HepG2 (cell line): ENCODE measurements around the gene MN1. TPM values are rescaled to one million over a fixed set of nuclear protein-coding genes. Genes with fewer than 3 reads are reported as not detected.

ENCODE experiments used
- ATAC-seq: fragments of 200-7000 bp; cut with Tn5 transposase; 3 replicates; pipeline ENCODE4 v1.9.1; 2020; ENCODE audit warnings: mild to moderate bottlenecking, moderate library complexity
- BruUV-seq: library from RNA; stranded (reverse); fragments of 400-500 nt; replicated peaks from 2 replicates; lab custom pipeline; 2021; lab: Mats Ljungman, UMichigan
- CTCF ChIA-PET: fragments of 300-600 bp; formaldehyde crosslinking; extraction: SDS; loops from one replicate; lab custom pipeline; 2021; ENCODE audit warnings: low total read pairs, inconsistent platforms, low intra/inter-chr PET ratio; lab: Yijun Ruan, JAX
- POLR2A ChIA-PET: fragments of 350-600 bp; sonication (Branson Sonifier 250); formaldehyde crosslinking; loops from one replicate; lab custom pipeline; 2020; ENCODE audit warnings: antibody characterized with exemption, inconsistent platforms; lab: Yijun Ruan, JAX
- DNase-seq: peaks from one replicate; pipeline ENCODE4 v3.0.0-alpha.2; 2015; ENCODE audit warnings: low spot score
- FAIRE-seq: peaks from 3 replicates; lab custom pipeline; 2011; peaks lifted over from hg19 to GRCh38; lab: Jason Lieb, UNC
- H2AFZ ChIP-seq: one replicate; pipeline ENCODE4 v1.6.1; 2011; ENCODE audit warnings: low read length, inconsistent platforms
- H3K27ac ChIP-seq: fragments of 300-600 bp; 3 replicates; pipeline ENCODE4 v1.8.0; 2011; ENCODE audit warnings: mixed run types, mild to moderate bottlenecking, mixed read lengths, low read length, inconsistent platforms; ENCODE audit not compliant: insufficient read depth; ENCODE audit errors: extremely low read length
- H3K27me3 ChIP-seq, 2 experiments: fragments of 200-600 bp in 1 of 2; 2 replicates in 1 of 2; 3 replicates in 1 of 2; pipeline versions ENCODE4 v1.6.0 to v1.8.0; 2011; ENCODE audit warnings: low read length in 2 of 2, mild to moderate bottlenecking in 2 of 2, moderate library complexity in 2 of 2, inconsistent platforms in 1 of 2; ENCODE audit not compliant: insufficient read depth in 2 of 2, control insufficient read depth in 1 of 2
- H3K36me3 ChIP-seq, 2 experiments: fragments of 200-600 bp in 1 of 2; replicated peaks in 1 of 2; 2 replicates in 1 of 2; 3 replicates in 1 of 2; pipeline versions ENCODE4 v1.5.1 to v1.8.0; 2011; ENCODE audit warnings: low read length in 2 of 2, inconsistent platforms in 1 of 2; ENCODE audit not compliant: insufficient read depth in 2 of 2, control insufficient read depth in 1 of 2
- H3K4me1 ChIP-seq: 2 replicates; pipeline ENCODE4 v1.5.1; 2012; ENCODE audit warnings: low read length, inconsistent platforms; ENCODE audit not compliant: insufficient read depth
- H3K4me2 ChIP-seq: 2 replicates; pipeline ENCODE4 v1.6.0; 2011; ENCODE audit warnings: low read depth, low read length, inconsistent platforms
- H3K4me3 ChIP-seq, 3 experiments: fragments of 200-600 bp in 1 of 3; sonication (generic), shearing (Covaris generic) in 1 of 3; replicated peaks in 1 of 3; 2 replicates each; pipeline ENCODE4 v1.5.1; 2011 to 2016; ENCODE audit warnings: low read length in 3 of 3, inconsistent platforms in 2 of 3, low read depth in 2 of 3, mild to moderate bottlenecking in 2 of 3, control low read depth in 1 of 3, mixed read lengths in 1 of 3; ENCODE audit not compliant: insufficient read depth in 1 of 3
- H3K79me2 ChIP-seq: one replicate; pipeline ENCODE4 v1.6.1; 2011; ENCODE audit warnings: low read length, inconsistent platforms; ENCODE audit not compliant: insufficient read depth
- H3K9ac ChIP-seq: 2 replicates; pipeline ENCODE4 v1.6.0; 2011; ENCODE audit warnings: mild to moderate bottlenecking, low read depth, low read length, inconsistent platforms; ENCODE audit not compliant: insufficient read depth
- H3K9me3 ChIP-seq: 2 replicates; pipeline ENCODE4 v1.5.1; 2012; ENCODE audit warnings: mild to moderate bottlenecking, low read length
- H4K20me1 ChIP-seq: 2 replicates; pipeline ENCODE4 v1.6.0; 2011; ENCODE audit warnings: inconsistent platforms, mild to moderate bottlenecking, low read length, moderate library complexity; ENCODE audit not compliant: insufficient read depth
- HNF1B ChIP-seq: sonication (generic); formaldehyde crosslinking; IDR thresholded peaks from 2 replicates; pipeline ENCODE4 v1.5.1; 2020; ENCODE audit warnings: mild to moderate bottlenecking, moderate library complexity, missing genetic modification reagents
- KLF11 ChIP-seq: IDR thresholded peaks from 2 replicates; pipeline ENCODE4 v1.6.1; 2016; ENCODE audit warnings: missing compliant biosample characterization
- MXI1 ChIP-seq: IDR thresholded peaks from 3 replicates; pipeline ENCODE4 v1.6.1; 2012; ENCODE audit warnings: low read depth, low read length, inconsistent platforms, borderline replicate concordance
- PRDM15 ChIP-seq: sonication (generic); formaldehyde crosslinking; IDR thresholded peaks from 2 replicates; pipeline ENCODE4 v1.4.0; 2020; ENCODE audit warnings: missing genetic modification reagents
- TSC22D2 ChIP-seq: sonication (generic); formaldehyde crosslinking; IDR thresholded peaks from 2 replicates; pipeline ENCODE4 v1.5.1; 2020; ENCODE audit warnings: missing genetic modification reagents, mild to moderate bottlenecking, borderline replicate concordance
- ZNF225 ChIP-seq: sonication (generic); formaldehyde crosslinking; IDR thresholded peaks from 2 replicates; pipeline ENCODE4 v1.4.0; 2020; ENCODE audit warnings: mild to moderate bottlenecking, missing genetic modification reagents
- ZNF367 ChIP-seq: sonication (generic); formaldehyde crosslinking; IDR thresholded peaks from 2 replicates; pipeline ENCODE4 v1.4.0; 2020; ENCODE audit warnings: missing genetic modification reagents, borderline replicate concordance
- ZNF431 ChIP-seq: sonication (generic); formaldehyde crosslinking; IDR thresholded peaks from 2 replicates; pipeline ENCODE4 v1.9.0; 2022; ENCODE audit warnings: missing genetic modification reagents, low read depth, mild to moderate bottlenecking, borderline replicate concordance
- ZNF580 ChIP-seq: IDR thresholded peaks from 2 replicates; pipeline ENCODE4 v1.6.1; 2016; ENCODE audit warnings: low read depth, borderline replicate concordance
- ZNF605 ChIP-seq: sonication (generic); formaldehyde crosslinking; IDR thresholded peaks from 2 replicates; pipeline ENCODE4 v1.8.0; 2022; ENCODE audit warnings: mild to moderate bottlenecking, missing genetic modification reagents
- ZNF816 ChIP-seq: sonication (generic); formaldehyde crosslinking; IDR thresholded peaks from 2 replicates; pipeline ENCODE4 v1.8.0; 2022; ENCODE audit warnings: missing genetic modification reagents, mild to moderate bottlenecking, borderline replicate concordance
- WGBS: methylation state at CpG from one replicate; pipeline ENCODE4 v1.1.6; 2017; ENCODE audit warnings: low lambda C conversion rate; 5-methylcytosine and 5-hydroxymethylcytosine counted together
- in situ Hi-C: cut with HindIII; loops from 2 replicates; pipeline ENCODE4 v1.10.0; 2017; ENCODE audit warnings: low pct_unique_long_range_greater_than_20kb; ENCODE audit not compliant: extremely low pct_ligation_motif_present
- intact Hi-C: fragments of 100-400 bp; cut with micrococcal nuclease; formaldehyde crosslinking; loops from one replicate; pipeline ENCODE4 v1.10.0; 2022; ENCODE audit not compliant: unreplicated experiment
- polyA plus RNA-seq, 8 experiments: library from polyadenylated mRNA; depleted of rRNA in 3 of 8; stranded (reverse) in 7 of 8; unstranded in 1 of 8; fragments of >200 nt; fragmentation: Illumina TruSeq in 4 of 8; extraction: Trizol in 4 of 8; gene quantifications; 2 replicates each; pipeline versions ENCODE4 v1.2.1 to v1.2.3, GENCODE V29; 2011 to 2016; ENCODE audit warnings: low read depth in 4 of 8, missing spikeins in 1 of 8, mixed read lengths in 1 of 8; ENCODE audit not compliant: insufficient read depth in 1 of 8
- total RNA-seq, 5 experiments: library from RNA; depleted of rRNA; stranded (reverse); fragments of >200 nt; fragmentation: Illumina TruSeq; extraction: Trizol; gene quantifications; 2 replicates each; pipeline ENCODE4 v1.2.3, GENCODE V29; 2016; ENCODE audit warnings: low read depth in 1 of 5

MN1 gene
- total and polyA plus RNA-seq, 2 of the 13 experiments (the other 11 are each of a cell fraction or from before 2014, with no cell fraction given) = 0.01 TPM; not detected in 1

- no peaks in the 10 kb centered on the region for H3K9me3 ChIP-seq
These were observed 45.4 kb upstream of the MN1 start for GRCh38 chr22:27846910-27847309.

More at GRCh38 chr22:27846910-27847309, 45.4 kb upstream of the MN1 start:
- POLR2A ChIA-PET = no interaction called here
- FAIRE-seq (no peak), ATAC-seq (no peak), DNase-seq (no peak)
- no peak overlapping the region for H3K4me2 ChIP-seq
- H3K4me3 ChIP-seq = no peak overlapping the region
- H3K4me1 ChIP-seq = peaks cover 27% of the 10 kb centered on the region
- intact Hi-C loops = no loop called here
- no peak overlapping the region for H3K27ac ChIP-seq
- peaks cover 1 to 22% of the 10 kb centered on the region in 2 experiments; a peak in 4 of 5 replicates for H3K36me3 ChIP-seq
- no peaks in the 10 kb centered on the region for H3K27me3 ChIP-seq
- H3K79me2 ChIP-seq = no peaks in the 10 kb centered on the region
- in situ Hi-C loops = loop anchor here (10.0 kb wide), 1 partner anchor 58 kb away; no protein-coding TSS in a partner anchor
- no peaks in the 10 kb centered on the region; the same call in 1 of the 2 replicates for H4K20me1 ChIP-seq
- CTCF ChIA-PET = no interaction called here
- H2AFZ ChIP-seq = no peak overlapping the region
- TF ChIP-seq PRDM15 (CRISPR knock-in tag) = no peak
- no peak for TF ChIP-seq TSC22D2 (CRISPR knock-in tag)
- TF ChIP-seq KLF11 (CRISPR knock-in tag) = no peak
- TF ChIP-seq MXI1 = no peak
- TF ChIP-seq ZNF580 (CRISPR knock-in tag) = no peak
- no peak for TF ChIP-seq ZNF367 (CRISPR knock-in tag)
- no peak for TF ChIP-seq ZNF605 (CRISPR knock-in tag)
- TF ChIP-seq HNF1B (CRISPR knock-in tag) = no peak
- no peak for TF ChIP-seq ZNF816 (CRISPR knock-in tag)
- no peak for TF ChIP-seq ZNF225
- TF ChIP-seq ZNF431 = no peak
- 99% methylated on average over 9 of the region's 9 CpGs for WGBS
- BruUV-seq = no TSS peak
- no peak overlapping the region for H3K9ac ChIP-seq
